Ovary (tissue), 9 donors: ENCODE results near the gene CALB2. TPM values are rescaled to one million over a fixed set of nuclear protein-coding genes. Genes with fewer than 3 reads are reported as not detected.

Experiments
- DNase-seq, 5 donors: peaks; one replicate each; pipeline ENCODE4 v3.0.0-alpha.2; 2019 to 2020
- H3K27ac ChIP-seq, 2 donors: fragments of 200-600 bp; one replicate each; pipeline versions ENCODE4 v1.5.1 to v1.8.0; 2019 to 2022
- H3K27me3 ChIP-seq: fragments of 200-600 bp; one replicate; pipeline ENCODE4 v1.8.0; 2022
- H3K36me3 ChIP-seq: fragments of 200-600 bp; sonication (generic); one replicate; pipeline ENCODE4 v1.5.1; 2019
- H3K4me1 ChIP-seq: one replicate; pipeline ENCODE4 v1.8.1; 2013; ENCODE audit warnings: mild to moderate bottlenecking, moderate library complexity; ENCODE audit not compliant: insufficient read depth
- H3K4me3 ChIP-seq: fragments of 200-600 bp; sonication (generic); one replicate; pipeline ENCODE4 v1.5.1; 2017
- H3K9me3 ChIP-seq, 2 donors: fragments of 200-600 bp in 1 of 2; sonication (generic) in 1 of 2; one replicate each; pipeline versions ENCODE4 v1.5.1 to v1.8.1; 2013 to 2019; ENCODE audit warnings: mild to moderate bottlenecking in 1 of 2, moderate library complexity in 1 of 2
- CTCF ChIP-seq, 3 donors: fragments of 450-650 bp in 2 of 3; fragments of 200-600 bp in 1 of 3; IDR thresholded peaks; one replicate each; pipeline versions ENCODE4 v1.5.1 to v1.8.0; 2016 to 2022; ENCODE audit warnings: antibody characterized with exemption in 3 of 3, mild to moderate bottlenecking in 1 of 3
- EP300 ChIP-seq: sonication (generic); formaldehyde crosslinking; IDR thresholded peaks from one replicate; pipeline ENCODE4 v1.6.1; 2017; ENCODE audit warnings: antibody characterized with exemption
- POLR2A ChIP-seq: fragments of 450-650 bp; IDR thresholded peaks from one replicate; pipeline ENCODE4 v1.6.1; 2017; ENCODE audit warnings: antibody characterized with exemption, mild to moderate bottlenecking, moderate library complexity
- WGBS, 3 donors: extraction: QIAGEN DNeasy Blood & Tissue Kit in 1 of 3; methylation state at CpG; one replicate each; pipeline versions ENCODE4 v1.1.5 to v1.1.7; 2013 to 2017; 5-methylcytosine and 5-hydroxymethylcytosine counted together
- intact Hi-C, 4 donors: fragments of 100-400 bp; cut with DNase I; formaldehyde crosslinking; loops; one replicate each; pipeline versions ENCODE4 v1.11.0 to v1.15.1; 2022 to 2023
- polyA plus RNA-seq, 2 donors: library from polyadenylated mRNA; stranded (reverse); fragments of 200-250 nt in 1 of 2; fragments of 350-450 nt in 1 of 2; fragmentation: Illumina TruSeq in 1 of 2; extraction: RNeasy Lipid Tissue Mini Kit (QIAGEN cat#74804) in 1 of 2; gene quantifications; one replicate each; pipeline ENCODE4 v1.2.3, GENCODE V29; 2013 to 2014
- total RNA-seq, 7 donors: library from RNA; depleted of rRNA in 2 of 7; stranded (reverse); fragments of >200 nt in 2 of 7; fragmentation: NEBNext Ultra II Directional in 3 of 7; extraction: Animal tissue kit (Norgen Biotek cat#: 25700) in 3 of 7; gene quantifications; one replicate each; pipeline versions ENCODE4 v1.1.0 to v1.2.4, GENCODE V29; 2016 to 2023
- donor health status: DM: no; HTN: no; CAD: no; lungs with moderate emphysema.
- donor health status: DM: no; HTN: no; CAD: no.
- donor health status: Bipolar disorder and iron deficiency.
- donor health status: DM: yes; HTN: yes; CAD: no.
- donor health status: DM: no; HTN: no; CAD: no.
- donor health status: DM: yes; HTN: yes; CAD: no.

CALB2 gene
- total and polyA plus RNA-seq, 9 donors, result 1.7 to 176 (median 5.2) TPM

GRCh38 chr16:71384073-71384724, 25.7 kb downstream of the CALB2 start:
- intact Hi-C loops, result no loop called here
- TF ChIP-seq EP300 (no peak), POLR2A (no peak), CTCF (IDR thresholded peaks at IDR 0.05) (no peak)
- no peaks in the 10 kb centered on the region for H3K9me3 ChIP-seq
- H3K36me3 ChIP-seq, result no peaks in the 10 kb centered on the region
- H3K27me3 ChIP-seq, result no peaks in the 10 kb centered on the region
- WGBS, 3 donors, result 63 to 67% (median 63%) methylated on average over 10 of the region's 10 CpGs
- DNase-seq, result no peak
- no peak overlapping the region for H3K4me3 ChIP-seq
- no peaks in the 10 kb centered on the region for H3K4me1 ChIP-seq
- no peak overlapping the region for H3K27ac ChIP-seq

GRCh38 chr16:71387045-71387871, 28.7 kb downstream of the CALB2 start:
- no peak overlapping the region for H3K4me3 ChIP-seq
- WGBS, 3 donors, result 22 to 26% (median 26%) methylated on average over 9 of the region's 9 CpGs
- H3K9me3 ChIP-seq, result no peaks in the 10 kb centered on the region
- no peaks in the 10 kb centered on the region for H3K4me1 ChIP-seq
- H3K27ac ChIP-seq, result no peak overlapping the region
- TF ChIP-seq EP300, result no peak
- no peak for TF ChIP-seq CTCF (IDR thresholded peaks at IDR 0.05)
- no peak for TF ChIP-seq POLR2A
- no peak for DNase-seq
- no peaks in the 10 kb centered on the region for H3K36me3 ChIP-seq
- intact Hi-C loops, result no loop called here
- no peaks in the 10 kb centered on the region for H3K27me3 ChIP-seq

GRCh38 chr16:71389330-71389729, 30.8 kb downstream of the CALB2 start:
- DNase-seq, result no peak
- no peak overlapping the region for H3K27ac ChIP-seq
- TF ChIP-seq EP300, result no peak
- no peak for TF ChIP-seq CTCF (IDR thresholded peaks at IDR 0.05)
- TF ChIP-seq POLR2A, result no peak
- intact Hi-C loops, result no loop called here
- H3K4me1 ChIP-seq, result no peaks in the 10 kb centered on the region
- no peaks in the 10 kb centered on the region for H3K27me3 ChIP-seq
- no peak overlapping the region for H3K4me3 ChIP-seq
- H3K9me3 ChIP-seq, result no peaks in the 10 kb centered on the region
- no peaks in the 10 kb centered on the region for H3K36me3 ChIP-seq
- WGBS, 3 donors, result 66 to 71% (median 70%) methylated on average over 7 of the region's 7 CpGs

GRCh38 chr16:71396594-71396993, 38.1 kb downstream of the CALB2 start:
- intact Hi-C loops, result no loop called here
- WGBS, 3 donors, result 66 to 69% (median 69%) methylated on average over 10 of the region's 10 CpGs
- DNase-seq, result no peak
- no peaks in the 10 kb centered on the region for H3K27me3 ChIP-seq
- TF ChIP-seq EP300, result no peak
- no peak for TF ChIP-seq POLR2A
- TF ChIP-seq CTCF (IDR thresholded peaks at IDR 0.05), result no peak
- no peak overlapping the region for H3K27ac ChIP-seq
- no peaks in the 10 kb centered on the region for H3K4me1 ChIP-seq
- no peaks in the 10 kb centered on the region for H3K9me3 ChIP-seq
- no peak overlapping the region for H3K4me3 ChIP-seq
- no peaks in the 10 kb centered on the region for H3K36me3 ChIP-seq
